NCI-H2081 treated with DMSO at 0.1 percent for 48 hours (cell line): ENCODE measurements around the gene VWA1.
A peak's percentile ranks its signal among the peaks of the same experiment; 100 is the strongest.
"Not testable (repeated sequence)": the region's sequence is repeated elsewhere in the genome, so short reads cannot be mapped to it uniquely, and the experiment has no call there.

Experiments used
- DNase-seq: peaks from one replicate; lab custom pipeline; 2025; lab: John Stamatoyannopoulos, UW

VWA1 gene

GRCh38 chr1:1403653-1404052 is 31.8 kb upstream of the VWA1 start:
- DNase-seq = no peak

- no peak for DNase-seq
Measured at GRCh38 chr1:1406101-1406820, 29.2 kb upstream of the VWA1 start.

- peak; percentile 43 for DNase-seq
Measured at GRCh38 chr1:1406821-1407635, 28.5 kb upstream of the VWA1 start, which contains the start of gene MRPL20. Gene MRPL20, minus strand, starts transcription at chr1:1407293. Its CDS starts 76 bp downstream, at chr1:1407217.

GRCh38 chr1:1407636-1408318 is 27.7 kb upstream of the VWA1 start:
- DNase-seq = no peak

- not testable (repeated sequence) for DNase-seq
Measured at GRCh38 chr1:1410238-1410637, 25.3 kb upstream of the VWA1 start.

GRCh38 chr1:1411626-1412025 is 23.9 kb upstream of the VWA1 start:
- no peak for DNase-seq

- DNase-seq = not testable (repeated sequence)
Measured at GRCh38 chr1:1412311-1412902, 23.1 kb upstream of the VWA1 start.

- no peak for DNase-seq
Measured at GRCh38 chr1:1415751-1416150, 19.7 kb upstream of the VWA1 start.

- not testable (repeated sequence) for DNase-seq
Measured at GRCh38 chr1:1417396-1417795, 18.1 kb upstream of the VWA1 start.

GRCh38 chr1:1417825-1418463 is 17.5 kb upstream of the VWA1 start:
- DNase-seq = not testable (repeated sequence)

- no peak for DNase-seq
Measured at GRCh38 chr1:1418464-1419362, 16.8 kb upstream of the VWA1 start.

- no peak for DNase-seq
Measured at GRCh38 chr1:1419363-1419812, 16.1 kb upstream of the VWA1 start.

GRCh38 chr1:1419813-1420653 is 15.5 kb upstream of the VWA1 start:
- no peak for DNase-seq

- DNase-seq = no peak
Measured at GRCh38 chr1:1420654-1421141, 14.8 kb upstream of the VWA1 start.

- no peak for DNase-seq
Measured at GRCh38 chr1:1421147-1421906, 14.2 kb upstream of the VWA1 start, which contains the start of gene ANKRD65. Gene ANKRD65, minus strand, starts transcription at chr1:1421276. Its CDS starts 271 bp downstream, at chr1:1421005.

- DNase-seq = no peak
Measured at GRCh38 chr1:1421907-1422464, 13.5 kb upstream of the VWA1 start.

GRCh38 chr1:1422465-1423244 is 12.8 kb upstream of the VWA1 start:
- no peak for DNase-seq

- no peak for DNase-seq
Measured at GRCh38 chr1:1423245-1423597, 12.3 kb upstream of the VWA1 start.
